Tibial nerve (tissue), 4 donors: ENCODE results near the gene CYB561D1.

Source experiments
- EP300 ChIP-seq, 2 donors: sonication (generic); formaldehyde crosslinking; IDR thresholded peaks; one replicate each; pipeline ENCODE4 v1.6.1; 2017; ENCODE audit warnings: antibody characterized with exemption in 2 of 2, mild to moderate bottlenecking in 1 of 2
- POLR2A ChIP-seq, 2 donors: fragments of 450-650 bp; IDR thresholded peaks; one replicate each; pipeline ENCODE4 v1.6.1; 2017; ENCODE audit warnings: antibody characterized with exemption in 2 of 2, mild to moderate bottlenecking in 2 of 2, moderate library complexity in 2 of 2
- TF ChIP-seq, protein P1 (sequence below), 5 experiments: fragments of 200-600 bp in 3 of 5; fragments of 450-650 bp in 2 of 5; sonication (generic) in 3 of 5; IDR thresholded peaks; one replicate each; pipeline ENCODE4 v1.5.1; 2016 to 2019; ENCODE audit warnings: antibody characterized with exemption in 5 of 5, mild to moderate bottlenecking in 3 of 5, moderate library complexity in 2 of 5

DNA sequence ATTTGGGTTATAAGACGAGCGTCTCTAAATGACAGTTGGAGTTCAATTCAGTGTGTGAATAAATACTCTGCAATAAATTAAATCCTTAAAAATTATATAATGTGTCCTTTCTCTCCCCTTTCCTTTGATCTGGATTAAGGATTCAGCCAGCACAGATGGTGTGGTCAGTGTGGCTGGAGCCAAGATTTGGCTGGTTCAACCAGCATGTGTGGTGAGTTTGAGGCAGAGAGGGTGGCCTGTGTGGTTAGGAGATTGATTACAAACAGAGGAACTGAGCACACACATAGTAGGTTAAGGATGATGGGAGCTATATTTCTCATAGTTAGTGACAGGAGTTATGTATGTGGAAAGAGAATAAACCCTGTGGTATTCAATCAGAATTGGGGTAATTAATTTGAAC lies 29.8 kb downstream of the CYB561D1 start:
- TF ChIP-seq, protein P1, sequence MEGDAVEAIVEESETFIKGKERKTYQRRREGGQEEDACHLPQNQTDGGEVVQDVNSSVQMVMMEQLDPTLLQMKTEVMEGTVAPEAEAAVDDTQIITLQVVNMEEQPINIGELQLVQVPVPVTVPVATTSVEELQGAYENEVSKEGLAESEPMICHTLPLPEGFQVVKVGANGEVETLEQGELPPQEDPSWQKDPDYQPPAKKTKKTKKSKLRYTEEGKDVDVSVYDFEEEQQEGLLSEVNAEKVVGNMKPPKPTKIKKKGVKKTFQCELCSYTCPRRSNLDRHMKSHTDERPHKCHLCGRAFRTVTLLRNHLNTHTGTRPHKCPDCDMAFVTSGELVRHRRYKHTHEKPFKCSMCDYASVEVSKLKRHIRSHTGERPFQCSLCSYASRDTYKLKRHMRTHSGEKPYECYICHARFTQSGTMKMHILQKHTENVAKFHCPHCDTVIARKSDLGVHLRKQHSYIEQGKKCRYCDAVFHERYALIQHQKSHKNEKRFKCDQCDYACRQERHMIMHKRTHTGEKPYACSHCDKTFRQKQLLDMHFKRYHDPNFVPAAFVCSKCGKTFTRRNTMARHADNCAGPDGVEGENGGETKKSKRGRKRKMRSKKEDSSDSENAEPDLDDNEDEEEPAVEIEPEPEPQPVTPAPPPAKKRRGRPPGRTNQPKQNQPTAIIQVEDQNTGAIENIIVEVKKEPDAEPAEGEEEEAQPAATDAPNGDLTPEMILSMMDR (IDR thresholded peaks at IDR 0.05): no peak
- TF ChIP-seq POLR2A (IDR thresholded peaks at IDR 0.05) (no peak), EP300 (IDR thresholded peaks at IDR 0.05) (no peak)
